Tibial nerve (tissue), 4 donors: ENCODE measurements around the gene HPGDS. TPM values are rescaled to one million over a fixed set of nuclear protein-coding genes. Genes with fewer than 3 reads are reported as not detected.

ENCODE experiments used
- DNase-seq, 2 donors: peaks; one replicate each; pipeline ENCODE4 v3.0.0-alpha.2; 2019; ENCODE audit warnings: low spot score in 2 of 2
- H3K27ac ChIP-seq, 4 donors: fragments of 200-600 bp; sonication (generic) in 3 of 4; one replicate each; pipeline ENCODE4 v1.5.1; 2017 to 2019; ENCODE audit warnings: mild to moderate bottlenecking in 1 of 4
- H3K27me3 ChIP-seq, 2 donors: fragments of 200-600 bp; sonication (generic) in 1 of 2; one replicate each; pipeline versions ENCODE4 v1.5.1 to v1.6.0; 2017 to 2019
- H3K36me3 ChIP-seq, 3 donors: fragments of 200-600 bp; sonication (generic); one replicate each; pipeline ENCODE4 v1.5.1; 2018 to 2019
- H3K4me1 ChIP-seq, 4 donors: fragments of 200-600 bp; sonication (generic) in 3 of 4; one replicate each; pipeline ENCODE4 v1.5.1; 2017 to 2019
- H3K4me3 ChIP-seq, 4 donors: fragments of 200-600 bp; sonication (generic) in 3 of 4; one replicate each; pipeline ENCODE4 v1.5.1; 2017 to 2019; ENCODE audit warnings: mild to moderate bottlenecking in 1 of 4, moderate library complexity in 1 of 4
- H3K9me3 ChIP-seq, 4 donors: fragments of 200-600 bp; sonication (generic) in 3 of 4; one replicate each; pipeline ENCODE4 v1.5.1; 2017 to 2019
- CTCF ChIP-seq, 5 experiments: fragments of 200-600 bp in 3 of 5; fragments of 450-650 bp in 2 of 5; sonication (generic) in 3 of 5; IDR thresholded peaks; one replicate each; pipeline ENCODE4 v1.5.1; 2016 to 2019; ENCODE audit warnings: antibody characterized with exemption in 5 of 5, mild to moderate bottlenecking in 3 of 5, moderate library complexity in 2 of 5
- EP300 ChIP-seq, 2 donors: sonication (generic); formaldehyde crosslinking; IDR thresholded peaks; one replicate each; pipeline ENCODE4 v1.6.1; 2017; ENCODE audit warnings: antibody characterized with exemption in 2 of 2, mild to moderate bottlenecking in 1 of 2
- POLR2A ChIP-seq, 2 donors: fragments of 450-650 bp; IDR thresholded peaks; one replicate each; pipeline ENCODE4 v1.6.1; 2017; ENCODE audit warnings: antibody characterized with exemption in 2 of 2, mild to moderate bottlenecking in 2 of 2, moderate library complexity in 2 of 2
- WGBS, 2 donors: methylation state at CpG; one replicate each; pipeline ENCODE4 v1.1.5; 2018; 5-methylcytosine and 5-hydroxymethylcytosine counted together
- total RNA-seq, 4 donors: library from RNA; depleted of rRNA; stranded (reverse); fragments of >200 nt; gene quantifications; one replicate each; pipeline ENCODE4 v1.1.0, GENCODE V29; 2016

Gene HPGDS
- total RNA-seq, 4 donors from 2014 or later: 1.1 to 3.6 (median 1.8) TPM; not detected in 1

GRCh38 chr4:94334476-94334875 lies 8.2 kb downstream of the HPGDS start:
- H3K27ac ChIP-seq: peak overlapping the region in 2 of 4 donors; percentile 36 to 38
- peaks cover 0 to 12% (median 4%) of the 10 kb centered on the region in 4 donors for H3K4me1 ChIP-seq
- no peak overlapping the region for H3K4me3 ChIP-seq
- no peak for TF ChIP-seq POLR2A (IDR thresholded peaks at IDR 0.05)
- no peak for TF ChIP-seq EP300 (IDR thresholded peaks at IDR 0.05)
- TF ChIP-seq CTCF (IDR thresholded peaks at IDR 0.05): no peak
- H3K36me3 ChIP-seq: no peaks in the 10 kb centered on the region
- no peaks in the 10 kb centered on the region for H3K27me3 ChIP-seq
- no peaks in the 10 kb centered on the region for H3K9me3 ChIP-seq
- WGBS, 2 donors: 49 to 62% methylated on average over 2 of the region's 2 CpGs
- no peak for DNase-seq

- TF ChIP-seq POLR2A (IDR thresholded peaks at IDR 0.05) (no peak), EP300 (IDR thresholded peaks at IDR 0.05) (no peak), CTCF (IDR thresholded peaks at IDR 0.05) (no peak)
- H3K27ac ChIP-seq: peak overlapping the region in 1 of 4 donors; percentile 25
- 74 to 75% methylated on average over 3 of the region's 3 CpGs for WGBS, 2 donors
- DNase-seq: no peak
- H3K27me3 ChIP-seq: no peaks in the 10 kb centered on the region
- no peaks in the 10 kb centered on the region for H3K36me3 ChIP-seq
- H3K9me3 ChIP-seq: no peaks in the 10 kb centered on the region
- H3K4me1 ChIP-seq: peaks cover 0 to 8% (median 4%) of the 10 kb centered on the region in 4 donors
- H3K4me3 ChIP-seq: no peak overlapping the region
Measured at GRCh38 chr4:94333866-94334265, 8.8 kb downstream of the HPGDS start.

GRCh38 chr4:94332983-94333590 lies 9.5 kb downstream of the HPGDS start:
- Histone ChIP-seq H3K4me3 (no peak overlapping the region), H3K27me3 (no peaks in the 10 kb centered on the region), H3K36me3 (no peaks in the 10 kb centered on the region), H3K4me1 (peaks cover 0 to 8% (median 3%) of the 10 kb centered on the region in 4 donors), H3K27ac (no peak overlapping the region), H3K9me3 (no peaks in the 10 kb centered on the region)
- no peak for TF ChIP-seq POLR2A (IDR thresholded peaks at IDR 0.05)
- peak in 2 of 5 experiments; percentile 9 to 33 for TF ChIP-seq CTCF (IDR thresholded peaks at IDR 0.05)
- WGBS, 2 donors: 42 to 60% methylated on average over 5 of the region's 5 CpGs
- no peak for DNase-seq

GRCh38 chr4:94329933-94330332 lies 12.7 kb downstream of the HPGDS start:
- Histone ChIP-seq H3K4me1 (peaks cover 0 to 8% (median 3%) of the 10 kb centered on the region in 4 donors), H3K9me3 (peaks cover 0 to 24% (median 5%) of the 10 kb centered on the region in 4 donors)
- WGBS, 2 donors: 58 to 68% methylated on average over 1 of the region's 1 CpG

More at GRCh38 chr4:94329933-94330332, 12.7 kb downstream of the HPGDS start:
- no peaks in the 10 kb centered on the region for H3K27me3 ChIP-seq
- H3K4me3 ChIP-seq: no peak overlapping the region
- H3K27ac ChIP-seq: no peak overlapping the region
- no peak for DNase-seq
- TF ChIP-seq EP300 (IDR thresholded peaks at IDR 0.05) (no peak), CTCF (IDR thresholded peaks at IDR 0.05) (no peak), POLR2A (IDR thresholded peaks at IDR 0.05) (no peak)
- H3K36me3 ChIP-seq: no peaks in the 10 kb centered on the region
